ENCODE measurements around the gene ENTR1.

Gene ENTR1

DNA sequence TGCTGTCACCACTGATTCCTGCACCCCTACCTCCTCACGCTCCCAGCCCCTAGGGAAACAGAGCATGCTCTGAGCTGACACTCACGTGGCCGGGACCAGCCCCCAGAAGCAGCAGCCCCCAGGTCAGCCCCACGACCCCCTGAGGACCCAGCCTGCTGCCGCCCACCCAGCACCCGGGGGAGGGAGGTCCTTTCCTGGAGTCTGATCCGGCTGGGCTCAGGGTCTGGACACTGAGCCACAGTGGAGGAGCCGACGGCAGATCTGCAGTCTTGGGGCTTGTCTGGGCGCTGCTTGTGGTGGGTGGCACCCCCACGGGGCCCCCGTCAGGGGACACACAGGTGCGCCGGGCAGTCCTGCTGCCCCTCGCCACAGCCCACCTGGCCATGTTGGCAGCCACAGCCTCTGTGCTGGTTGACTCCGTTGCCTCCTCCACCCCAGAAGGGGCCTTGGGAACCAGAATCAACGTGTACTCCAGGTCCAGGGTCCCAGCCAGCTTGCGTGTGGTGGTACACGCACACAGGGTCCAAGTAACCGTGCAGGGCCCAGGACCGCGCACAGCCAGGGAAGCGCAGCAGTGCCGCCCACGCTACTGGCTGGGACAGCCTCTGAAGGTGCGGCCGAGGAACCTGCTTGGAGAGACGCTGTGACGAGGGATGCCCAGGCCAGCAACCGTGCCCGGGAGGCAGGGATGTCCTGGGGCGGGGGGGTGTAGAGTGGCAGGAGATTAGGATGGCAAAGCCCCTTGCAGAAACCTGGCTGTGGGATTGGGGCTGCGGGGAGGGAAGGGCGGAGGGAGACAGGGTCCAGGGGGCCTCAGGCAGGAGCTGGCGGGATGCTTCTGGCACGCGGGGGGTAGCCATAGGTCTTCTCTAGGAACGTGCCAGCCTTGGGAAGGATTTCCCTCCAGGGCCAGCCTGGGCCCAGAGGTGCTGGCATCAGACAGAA is 50.4 kb downstream of the ENTR1 start:
- TF ChIP-seq, protein P1, sequence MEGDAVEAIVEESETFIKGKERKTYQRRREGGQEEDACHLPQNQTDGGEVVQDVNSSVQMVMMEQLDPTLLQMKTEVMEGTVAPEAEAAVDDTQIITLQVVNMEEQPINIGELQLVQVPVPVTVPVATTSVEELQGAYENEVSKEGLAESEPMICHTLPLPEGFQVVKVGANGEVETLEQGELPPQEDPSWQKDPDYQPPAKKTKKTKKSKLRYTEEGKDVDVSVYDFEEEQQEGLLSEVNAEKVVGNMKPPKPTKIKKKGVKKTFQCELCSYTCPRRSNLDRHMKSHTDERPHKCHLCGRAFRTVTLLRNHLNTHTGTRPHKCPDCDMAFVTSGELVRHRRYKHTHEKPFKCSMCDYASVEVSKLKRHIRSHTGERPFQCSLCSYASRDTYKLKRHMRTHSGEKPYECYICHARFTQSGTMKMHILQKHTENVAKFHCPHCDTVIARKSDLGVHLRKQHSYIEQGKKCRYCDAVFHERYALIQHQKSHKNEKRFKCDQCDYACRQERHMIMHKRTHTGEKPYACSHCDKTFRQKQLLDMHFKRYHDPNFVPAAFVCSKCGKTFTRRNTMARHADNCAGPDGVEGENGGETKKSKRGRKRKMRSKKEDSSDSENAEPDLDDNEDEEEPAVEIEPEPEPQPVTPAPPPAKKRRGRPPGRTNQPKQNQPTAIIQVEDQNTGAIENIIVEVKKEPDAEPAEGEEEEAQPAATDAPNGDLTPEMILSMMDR (IDR thresholded peaks at IDR 0.05; ENCODE audit: control extremely low read depth, extremely low read depth, low read depth, missing control alignments): no peak
- ChIA-PET POLR2A (no interaction called here), CTCF (no interaction called here)
- DNase-seq (ENCODE audit: extremely low spot score): no peak

DNA sequence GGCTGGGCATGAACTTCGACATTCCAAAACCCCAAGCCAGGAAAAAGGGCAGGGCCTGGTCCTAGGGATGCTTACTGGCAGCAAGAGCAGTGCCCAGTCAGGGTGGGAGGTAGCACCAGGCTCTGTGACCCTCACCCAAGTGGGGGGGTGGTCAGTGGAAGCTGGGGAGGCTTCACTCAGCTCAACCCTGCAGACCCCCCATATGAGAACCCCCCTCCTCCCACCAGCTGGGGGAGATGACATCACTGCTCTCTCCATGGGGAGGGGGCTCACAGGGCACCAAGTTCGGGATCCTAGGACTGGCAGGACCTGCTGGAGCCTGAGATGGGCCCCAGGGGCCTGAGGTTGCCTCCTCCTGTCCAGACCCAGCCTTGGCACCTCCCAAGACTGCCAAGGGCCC is 51.5 kb downstream of the ENTR1 start:
- CTCF ChIA-PET: no interaction called here
- POLR2A ChIA-PET: no interaction called here
- TF ChIP-seq, protein P1 (IDR thresholded peaks at IDR 0.05; ENCODE audit: control extremely low read depth, extremely low read depth, low read depth, missing control alignments): no peak
- DNase-seq (ENCODE audit: extremely low spot score): no peak

DNA sequence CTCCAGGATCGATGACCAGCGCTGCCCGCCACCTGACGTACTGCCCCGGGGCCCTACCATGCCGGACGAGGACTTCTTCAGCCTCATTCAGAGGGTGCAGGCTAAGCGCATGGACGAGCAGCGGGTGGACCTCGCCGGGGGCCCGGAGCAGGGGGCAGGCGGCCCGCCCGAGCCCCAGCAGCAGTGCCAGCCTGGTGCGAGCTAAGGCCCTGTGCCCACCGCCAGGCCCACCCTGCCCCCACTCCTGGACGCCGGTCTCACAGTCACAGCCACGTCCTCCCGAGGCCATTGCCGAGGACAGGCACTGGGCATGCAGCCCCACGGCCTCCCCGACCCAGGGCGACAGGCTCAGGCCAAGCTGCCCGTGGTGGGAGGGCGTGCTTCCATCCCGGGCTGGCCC is 52.4 kb downstream of the ENTR1 start:
- ChIA-PET POLR2A (no interaction called here), CTCF (no interaction called here)
- no peak for DNase-seq (ENCODE audit: extremely low spot score)
- TF ChIP-seq, protein P1 (IDR thresholded peaks at IDR 0.05; ENCODE audit: control extremely low read depth, extremely low read depth, low read depth, missing control alignments): no peak

DNA sequence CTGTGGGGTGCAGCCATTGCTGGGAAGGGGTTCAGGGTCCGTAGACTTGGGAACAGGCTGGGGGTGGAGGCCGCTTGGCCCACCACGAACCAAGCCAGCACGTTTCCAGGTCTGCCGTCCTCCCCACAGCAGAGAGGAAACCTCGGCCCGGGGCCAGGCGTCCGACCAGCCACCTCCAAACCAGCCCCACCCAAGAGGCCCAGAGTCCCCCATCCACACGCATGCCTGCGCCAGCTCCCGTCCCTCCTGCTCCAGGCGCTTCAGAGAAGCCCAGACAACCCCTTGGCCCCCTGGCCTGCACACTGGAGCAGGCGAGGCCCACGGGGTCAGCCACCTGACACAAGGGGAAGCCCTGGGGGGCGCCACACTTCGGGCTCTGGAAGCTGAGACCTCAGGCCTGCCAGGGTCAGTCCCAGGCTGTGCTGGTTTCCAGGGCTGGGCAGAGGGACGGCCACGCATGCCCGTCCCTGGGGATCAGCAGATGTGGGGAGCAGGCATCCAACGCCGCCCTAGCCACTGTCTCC is 53.1 kb downstream of the ENTR1 start:
- POLR2A ChIA-PET: no interaction called here
- CTCF ChIA-PET: no interaction called here
- no peak for DNase-seq (ENCODE audit: extremely low spot score)
- TF ChIP-seq, protein P1 (IDR thresholded peaks at IDR 0.05; ENCODE audit: control extremely low read depth, extremely low read depth, low read depth, missing control alignments): no peak

DNA sequence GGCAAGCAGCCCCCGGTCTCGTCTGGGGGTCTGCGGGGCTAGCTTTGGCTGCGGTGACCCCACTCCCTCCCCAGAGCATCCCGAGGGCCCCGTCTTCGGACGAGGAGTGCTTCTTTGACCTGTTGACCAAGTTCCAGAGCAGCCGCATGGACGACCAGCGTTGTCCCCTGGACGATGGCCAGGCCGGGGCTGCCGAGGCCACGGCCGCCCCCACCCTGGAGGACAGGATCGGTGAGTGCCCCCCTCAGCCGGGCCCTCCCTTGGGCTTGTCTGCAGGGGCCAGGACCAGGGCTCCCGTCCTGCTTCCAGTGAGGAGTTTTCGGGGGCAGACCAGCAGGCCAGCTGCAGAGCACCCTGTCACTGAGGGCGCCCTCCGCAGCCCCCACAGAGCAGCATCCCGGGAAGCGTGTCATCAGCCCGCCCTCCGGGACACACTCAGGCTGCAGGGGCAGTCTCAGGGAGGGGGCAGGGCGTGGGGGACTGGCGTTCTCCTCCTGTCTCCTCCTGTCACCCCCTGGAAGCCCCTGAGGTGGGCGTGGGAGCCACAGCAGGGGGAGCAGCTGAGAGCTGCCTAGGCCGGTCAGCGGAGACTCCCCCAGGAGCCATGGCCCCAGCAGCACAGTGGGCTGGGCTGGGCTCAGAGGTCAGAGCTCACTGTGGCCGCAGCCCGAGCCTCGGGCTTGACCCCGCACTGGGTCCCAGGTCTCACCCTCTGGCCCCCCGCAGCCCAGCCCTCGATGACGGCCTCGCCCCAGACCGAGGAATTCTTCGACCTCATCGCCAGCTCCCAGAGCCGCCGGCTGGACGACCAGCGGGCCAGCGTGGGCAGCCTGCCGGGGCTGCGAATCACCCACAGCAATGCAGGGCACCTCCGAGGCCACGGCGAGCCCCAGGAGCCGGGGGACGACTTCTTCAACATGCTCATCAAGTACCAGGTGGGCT is 54.5 kb downstream of the ENTR1 start:
- TF ChIP-seq, protein P1 (IDR thresholded peaks at IDR 0.05; ENCODE audit: control extremely low read depth, extremely low read depth, low read depth, missing control alignments): no peak
- no peak for DNase-seq (ENCODE audit: extremely low spot score)
- ChIA-PET CTCF (no interaction called here), POLR2A (no interaction called here)

DNA sequence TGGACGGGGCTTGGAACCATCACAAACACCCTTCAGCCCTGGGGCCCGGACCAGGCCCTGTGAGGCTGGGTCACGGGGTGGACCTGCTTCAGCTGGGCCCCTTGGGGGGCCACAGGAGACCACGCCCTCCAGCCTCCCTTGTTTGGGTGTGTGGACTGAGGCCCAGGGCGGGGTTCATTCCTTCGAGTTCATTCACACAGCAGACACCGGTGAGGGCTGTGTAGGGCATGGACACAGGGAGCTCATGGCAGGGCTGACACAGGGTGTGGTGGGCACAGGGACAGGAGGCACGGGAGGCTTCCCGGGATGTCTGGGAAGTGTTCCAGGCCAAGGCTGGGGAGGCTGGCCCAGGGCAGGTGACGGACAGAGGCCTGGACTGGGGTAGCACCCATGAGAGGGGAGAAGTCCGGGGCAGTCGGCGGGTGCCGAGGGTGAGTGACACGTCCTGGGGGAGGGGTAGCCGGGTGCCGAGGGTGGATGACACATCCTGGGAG is 55.8 kb downstream of the ENTR1 start:
- POLR2A ChIA-PET: no interaction called here
- CTCF ChIA-PET: interaction anchor here (1.1 to 1.5 kb wide), 2 partner anchors 9 to 11 kb away, joined by 3 to 10 read pairs; partner anchors contain the start of gene DNLZ
- no peak for DNase-seq (ENCODE audit: extremely low spot score)
- TF ChIP-seq, protein P1 (IDR thresholded peaks at IDR 0.05; ENCODE audit: control extremely low read depth, extremely low read depth, low read depth, missing control alignments): no peak
